Endothelial cell of umbilical vein (primary cell): ENCODE results near the gene PITPNM3. TPM values are rescaled to one million over a fixed set of nuclear protein-coding genes. Genes with fewer than 3 reads are reported as not detected.

Experiments used
- BruUV-seq: library from RNA; stranded (reverse); fragments of 400-500 nt; replicated peaks from 2 replicates; lab custom pipeline; 2021; lab: Mats Ljungman, UMichigan
- CTCF ChIA-PET: fragments of 300-600, 350-600 bp; sonication (Branson Sonifier 250); formaldehyde crosslinking; loops from one replicate; lab custom pipeline; 2021; ENCODE audit warnings: antibody characterized with exemption, inconsistent platforms; lab: Charles Lee
- POLR2A ChIA-PET: fragments of 300-600, 350-600 bp; sonication (Branson Sonifier 250); formaldehyde crosslinking; loops from one replicate; lab custom pipeline; 2021; ENCODE audit warnings: antibody characterized with exemption, inconsistent platforms; lab: Charles Lee
- DNase-seq: peaks from one replicate; pipeline ENCODE4 v3.0.0-alpha.2; 2011; ENCODE audit warnings: low read depth, low spot score
- FAIRE-seq: peaks from 2 replicates; lab custom pipeline; 2011; peaks lifted over from hg19 to GRCh38; lab: Jason Lieb, UNC
- H2AFZ ChIP-seq: 2 replicates; pipeline ENCODE4 v1.6.0; 2012; ENCODE audit warnings: low read depth, low read length, control low read depth, inconsistent platforms
- H3K27ac ChIP-seq: 2 replicates; pipeline ENCODE4 v1.5.1; 2011; ENCODE audit warnings: low read depth, mild to moderate bottlenecking, control low read depth, low read length, moderate library complexity; ENCODE audit not compliant: insufficient read depth
- H3K27me3 ChIP-seq, 2 experiments: 2 replicates each; pipeline versions ENCODE4 v1.6.0 to v1.6.1; 2011; ENCODE audit warnings: low read length in 2 of 2, mixed read lengths in 1 of 2; ENCODE audit not compliant: control insufficient read depth in 2 of 2, insufficient read depth in 2 of 2
- H3K36me3 ChIP-seq, 2 experiments: 2 replicates in 1 of 2; 3 replicates in 1 of 2; pipeline ENCODE4 v1.5.1; 2011; ENCODE audit warnings: low read length in 2 of 2, mild to moderate bottlenecking in 1 of 2, moderate library complexity in 1 of 2; ENCODE audit not compliant: control insufficient read depth in 2 of 2, insufficient read depth in 2 of 2; ENCODE audit errors: extremely low read depth in 1 of 2
- H3K4me1 ChIP-seq: 3 replicates; pipeline ENCODE4 v1.5.1; 2011; ENCODE audit warnings: mild to moderate bottlenecking, low read length; ENCODE audit not compliant: control insufficient read depth, insufficient read depth; ENCODE audit errors: extremely low read depth
- H3K4me2 ChIP-seq: 2 replicates; pipeline ENCODE4 v1.6.1; 2011; ENCODE audit warnings: low read length, control low read depth, mixed read lengths; ENCODE audit not compliant: insufficient read depth
- H3K4me3 ChIP-seq, 3 experiments: fragments of 200-600 bp in 1 of 3; sonication (generic), shearing (Covaris generic) in 1 of 3; replicated peaks in 1 of 3; 2 replicates each; pipeline ENCODE4 v1.5.1; 2011 to 2016; ENCODE audit warnings: control low read depth in 3 of 3, low read length in 3 of 3, mild to moderate bottlenecking in 2 of 3, inconsistent platforms in 1 of 3, low read depth in 1 of 3, moderate library complexity in 1 of 3; ENCODE audit not compliant: insufficient read depth in 1 of 3
- H3K79me2 ChIP-seq: 2 replicates; pipeline ENCODE4 v1.6.0; 2012; ENCODE audit warnings: low read length, inconsistent platforms; ENCODE audit not compliant: control insufficient read depth, insufficient read depth
- H3K9ac ChIP-seq: replicated peaks from 2 replicates; pipeline ENCODE3; 2011; ENCODE audit warnings: low read length, control low read depth; ENCODE audit not compliant: insufficient read depth; ENCODE audit errors: extremely low read depth
- H3K9me1 ChIP-seq: replicated peaks from 3 replicates; pipeline ENCODE4 v1.6.0; 2011; ENCODE audit warnings: mild to moderate bottlenecking, low read length; ENCODE audit not compliant: control insufficient read depth, insufficient read depth; ENCODE audit errors: extremely low read depth
- H3K9me3 ChIP-seq: replicated peaks from 2 replicates; pipeline ENCODE4 v1.5.1; 2012; ENCODE audit warnings: low read length, inconsistent platforms; ENCODE audit not compliant: control insufficient read depth, insufficient read depth
- H4K20me1 ChIP-seq: replicated peaks from 2 replicates; pipeline ENCODE3; 2011; ENCODE audit warnings: mild to moderate bottlenecking, low read length; ENCODE audit not compliant: control insufficient read depth, insufficient read depth; ENCODE audit errors: extremely low read depth
- CTCF ChIP-seq, 2 donors: IDR thresholded peaks; 1 replicate in 1 of 2; 2 replicates in 1 of 2; pipeline ENCODE4 v1.5.1; 2011; ENCODE audit warnings: low read length in 2 of 2, mild to moderate bottlenecking in 2 of 2, moderate library complexity in 2 of 2, control low read depth in 1 of 2, inconsistent platforms in 1 of 2, low read depth in 1 of 2; ENCODE audit not compliant: insufficient read depth in 1 of 2; ENCODE audit errors: extremely low read depth in 1 of 2
- EZH2 ChIP-seq: IDR thresholded peaks from 2 replicates; pipeline ENCODE4 v1.6.1; 2012; ENCODE audit warnings: borderline replicate concordance, low read depth, mild to moderate bottlenecking, moderate library complexity, low read length, inconsistent platforms; ENCODE audit not compliant: severe bottlenecking
- FOS ChIP-seq: IDR thresholded peaks from 2 replicates; pipeline ENCODE4 v1.6.1; 2011; ENCODE audit warnings: mild to moderate bottlenecking, low read length, moderate library complexity, borderline replicate concordance; ENCODE audit not compliant: insufficient read depth
- GATA2 ChIP-seq: IDR thresholded peaks from 2 replicates; pipeline ENCODE4 v1.7.0; 2011; ENCODE audit warnings: low read depth, mild to moderate bottlenecking, moderate library complexity, mixed read lengths, low read length; ENCODE audit not compliant: insufficient read length, insufficient read depth
- JUN ChIP-seq: IDR thresholded peaks from 2 replicates; pipeline ENCODE4 v1.6.1; 2011; ENCODE audit warnings: borderline replicate concordance, low read depth; ENCODE audit not compliant: insufficient read length, insufficient read depth
- MAX ChIP-seq: IDR thresholded peaks from 2 replicates; pipeline ENCODE4 v1.6.1; 2011; ENCODE audit not compliant: insufficient read depth, insufficient read length
- MYC ChIP-seq: IDR thresholded peaks from one replicate; pipeline ENCODE4 v1.6.1; 2011; ENCODE audit warnings: mild to moderate bottlenecking, low read depth, low read length
- POLR2A ChIP-seq: IDR thresholded peaks from 2 replicates; pipeline ENCODE4 v1.6.1; 2012; ENCODE audit warnings: low read depth, mild to moderate bottlenecking, control low read depth, low read length
- POLR2AphosphoS5 ChIP-seq: IDR thresholded peaks from 2 replicates; pipeline ENCODE4 v1.6.1; 2012; ENCODE audit warnings: low read depth, mild to moderate bottlenecking, control low read depth, low read length, moderate library complexity; ENCODE audit not compliant: insufficient read depth
- dilution Hi-C: fragments of 300-500 bp; cut with MboI; formaldehyde crosslinking; loops from one replicate; pipeline ENCODE4 v1.15.0; 2019; ENCODE audit warnings: low sequenced_read_pairs; ENCODE audit not compliant: extremely low pct_ligation_motif_present
- intact Hi-C: fragments of 100-400 bp; cut with micrococcal nuclease; formaldehyde crosslinking; loops from one replicate; pipeline ENCODE4 v1.10.0; 2022
- polyA plus RNA-seq, 4 experiments: library from polyadenylated mRNA; depleted of rRNA in 3 of 4; stranded (reverse) in 3 of 4; unstranded in 1 of 4; fragments of >200 nt; gene quantifications; 2 replicates each; pipeline versions ENCODE4 v1.2.1 to v1.2.3, GENCODE V29; 2011 to 2012; ENCODE audit warnings: missing spikeins in 1 of 4
- total RNA-seq: library from RNA; stranded (reverse); gene quantifications from 2 replicates; pipeline ENCODE4 v1.2.3, GENCODE V29; 2021

The PITPNM3 gene
- total and polyA plus RNA-seq, 2 donors (not counting 3 experiments of a cell fraction or from before 2014, with no cell fraction given) = 1.0 to 1.9 TPM

- Histone ChIP-seq H3K4me3 (no peak overlapping the region), H2AFZ (no peak overlapping the region), H3K9me1 (no peaks in the 10 kb centered on the region), H3K9ac (no peak overlapping the region), H3K4me1 (no peaks in the 10 kb centered on the region), H3K9me3 (no peaks in the 10 kb centered on the region), H4K20me1 (no peaks in the 10 kb centered on the region), H3K27ac (no peak overlapping the region), H3K36me3 (no peaks in the 10 kb centered on the region), H3K27me3 (no peaks in the 10 kb centered on the region), H3K79me2 (no peaks in the 10 kb centered on the region), H3K4me2 (no peak overlapping the region)
- POLR2A ChIA-PET = interaction anchor here (0.6 kb wide), 1 partner anchor 1511 kb away, joined by 3 read pairs; no protein-coding TSS in a partner anchor
- BruUV-seq = no TSS peak
- DNase-seq = no peak
- FAIRE-seq = no peak
- dilution Hi-C loops = no loop called here
- intact Hi-C loops = no loop called here
- CTCF ChIA-PET = interaction anchor here (0.7 to 6.2 kb wide), 5 partner anchors 10 to 842 kb away, joined by 4 to 93 read pairs (median 19); partner anchors contain the start of gene AIPL1
- TF ChIP-seq POLR2AphosphoS5 (no peak), FOS (no peak), MYC (no peak), CTCF (IDR thresholded peaks at IDR 0.05; ENCODE audit: extremely low read depth in 1 of 2, insufficient read depth in 1 of 2, low read depth in 1 of 2, low read length in 2 of 2) (no peak), GATA2 (no peak), JUN (no peak), POLR2A (no peak), MAX (no peak), EZH2 (no peak)
Observed at GRCh38 chr17:6425407-6425806, 130.9 kb downstream of the PITPNM3 start.
